Hematopoietic multipotent progenitor cell treated with erythropoietin and hydrocortisone succinate and interleukin-3 and kit ligand, for 6 days (in vitro differentiated cells): Measurements from ENCODE around the gene CCDC194.

Source experiments
- DNase-seq: peaks from one replicate; pipeline ENCODE4 v3.0.0-alpha.2; 2015

CCDC194 gene

GRCh38 chr19:17393914-17394313, at the start of gene CCDC194:
Gene CCDC194 (minus strand): TSS chr19:17394196. CDS start chr19:17394158, 38 bp downstream.
- no peak for DNase-seq

DNA sequence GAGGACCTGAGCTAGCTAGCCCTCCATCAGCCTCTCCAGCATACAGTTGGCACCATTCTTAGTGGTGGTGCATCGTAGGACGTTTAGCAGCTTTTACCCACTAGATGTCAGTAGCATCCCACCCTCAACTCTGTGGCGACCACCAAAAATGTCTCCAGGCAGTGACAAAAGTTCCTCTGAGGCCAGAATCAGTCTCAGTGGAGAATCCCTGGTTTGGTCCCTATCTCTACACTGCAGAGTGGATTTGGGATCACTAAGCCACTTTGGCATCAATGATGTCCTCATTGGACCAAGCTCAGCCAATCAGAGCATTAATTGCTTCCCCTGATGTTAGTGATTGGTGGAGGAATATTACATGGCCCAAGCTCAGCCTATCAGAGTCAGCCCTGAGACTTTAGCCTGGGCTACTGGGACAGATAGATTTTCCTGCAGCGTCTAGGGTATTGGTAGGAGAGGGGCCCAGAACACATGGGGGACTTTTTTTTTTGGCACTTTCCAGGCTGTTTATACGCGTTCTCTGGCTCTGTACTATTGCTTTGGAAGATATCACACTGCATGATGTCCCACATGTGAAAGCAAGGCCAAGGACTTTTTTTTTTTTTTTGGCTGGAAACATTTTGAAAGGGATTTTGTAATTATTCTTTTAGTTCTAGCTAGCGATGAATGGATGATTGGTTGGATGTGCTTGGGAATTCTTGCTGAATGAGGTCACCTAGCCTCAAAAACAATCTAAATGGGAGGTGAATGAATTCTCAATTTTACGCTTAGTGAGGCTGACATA, 47.4 kb upstream of the CCDC194 start:
- DNase-seq, result peak; percentile 65

- no peak for DNase-seq
Observed at GRCh38 chr19:17436874-17437267, 42.9 kb upstream of the CCDC194 start.

DNA sequence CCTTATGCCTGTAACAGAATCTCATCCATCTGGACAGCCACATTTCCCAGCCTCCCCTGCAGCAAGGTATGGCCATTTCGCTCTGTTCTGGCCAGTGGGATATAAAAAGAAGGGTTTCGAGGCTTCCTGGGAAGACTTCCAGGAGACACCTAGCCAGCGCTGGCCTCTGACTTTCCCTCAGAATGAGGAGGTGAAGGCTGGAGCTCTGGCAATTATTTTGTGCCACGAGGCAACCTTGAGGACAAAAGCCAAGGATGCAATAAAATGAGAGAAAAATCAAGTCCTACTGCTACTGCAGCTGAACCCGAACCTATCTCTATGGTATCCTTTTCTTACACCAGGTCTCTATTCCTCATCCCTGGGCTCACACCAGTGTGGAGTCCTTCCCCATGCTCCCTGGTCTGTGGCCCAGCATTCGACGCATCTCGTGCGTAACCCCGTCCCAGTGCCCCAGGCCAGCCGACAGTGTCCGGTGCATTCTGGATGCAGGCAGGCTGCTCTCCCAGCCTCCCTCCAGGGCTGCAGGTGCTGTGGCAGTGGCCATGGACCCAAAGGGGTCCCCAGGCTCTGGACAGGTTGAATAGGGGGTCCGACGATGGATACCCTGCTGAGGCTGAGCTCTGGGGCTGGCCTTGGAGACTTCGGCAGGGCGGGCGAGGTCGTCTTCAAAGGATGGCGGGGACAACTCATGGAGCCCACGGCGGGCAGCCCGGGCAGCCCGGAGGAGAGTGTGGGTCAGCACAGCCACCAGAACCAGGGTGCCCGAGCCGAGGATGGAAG, 42.3 kb upstream of the CCDC194 start:
- no peak for DNase-seq

GRCh38 chr19:17435218-17435617, 41.2 kb upstream of the CCDC194 start:
- DNase-seq, result no peak

- DNase-seq, result no peak
Observed at GRCh38 chr19:17431417-17431816, 37.4 kb upstream of the CCDC194 start.

DNA sequence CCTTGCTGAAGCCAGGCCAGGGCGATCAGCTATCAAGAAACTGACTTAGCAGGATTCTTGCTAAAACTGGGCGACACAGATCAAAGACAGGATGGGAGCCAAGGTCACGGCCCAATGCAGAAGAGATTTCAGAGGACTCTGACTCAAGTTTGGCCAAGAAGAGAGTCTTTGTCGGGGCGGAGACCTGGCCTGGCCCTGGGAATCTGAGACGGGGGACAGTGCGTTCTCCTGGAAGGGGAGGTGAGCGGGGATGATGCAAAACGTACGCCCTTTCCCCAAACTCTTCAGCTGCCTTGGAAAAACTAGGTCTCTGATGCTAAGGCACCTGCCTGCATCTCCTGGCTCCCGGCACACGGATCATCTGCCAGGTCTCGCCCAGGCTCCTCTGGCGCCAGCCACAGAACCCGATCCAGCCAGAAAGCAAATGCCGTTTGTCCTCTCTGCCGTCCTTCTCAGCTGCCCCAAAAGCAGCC, 35.7 kb upstream of the CCDC194 start:
- no peak for DNase-seq

GRCh38 chr19:17424743-17425365, 30.9 kb upstream of the CCDC194 start:
- DNase-seq, result peak; percentile 83

GRCh38 chr19:17423429-17424208, 29.6 kb upstream of the CCDC194 start:
- DNase-seq, result no peak

DNA sequence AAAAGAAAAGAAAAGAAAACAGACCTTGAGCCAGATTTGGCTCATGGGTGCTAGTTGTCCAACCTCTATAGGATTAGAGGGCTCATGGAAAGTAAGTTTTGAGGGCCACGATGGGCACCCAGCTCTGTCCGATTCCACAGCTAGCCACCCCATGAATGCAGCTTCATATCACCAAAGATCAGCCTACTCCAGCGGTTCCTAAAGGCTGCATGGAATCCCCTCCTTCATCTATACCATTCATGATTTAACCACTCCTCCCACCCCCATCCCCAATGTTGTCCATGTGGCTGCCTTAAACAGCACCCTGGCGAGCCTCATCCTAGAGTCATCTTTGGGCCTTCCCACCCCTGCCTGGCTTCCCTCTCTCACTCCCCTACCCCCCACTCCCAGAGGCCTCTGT, 27.9 kb upstream of the CCDC194 start:
- no peak for DNase-seq

DNA sequence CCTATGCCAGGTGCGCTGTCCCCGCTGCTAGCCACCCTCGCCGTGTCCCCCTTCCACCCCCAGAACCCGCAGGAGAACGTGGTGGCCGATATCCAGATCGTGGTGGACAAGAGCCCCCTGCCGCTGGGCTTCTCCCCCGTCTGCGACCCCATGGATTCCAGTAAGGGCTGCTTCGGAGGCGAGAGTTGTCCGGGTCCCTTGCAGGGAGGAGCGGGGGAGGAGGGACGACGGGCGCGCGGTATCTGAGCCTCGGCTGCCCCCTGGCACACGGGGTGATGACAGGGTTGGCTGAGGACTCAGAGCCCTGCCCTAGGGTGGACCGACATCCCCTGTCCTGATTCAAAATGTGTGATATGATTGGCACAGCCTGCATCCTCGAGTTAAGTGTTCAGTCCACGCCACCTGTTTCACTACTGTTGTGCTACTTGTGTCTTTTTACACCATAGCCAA, 26.5 kb upstream of the CCDC194 start:
- DNase-seq, result peak; percentile 80

- DNase-seq, result peak; percentile 98
Observed at GRCh38 chr19:17419621-17420474, 25.9 kb upstream of the CCDC194 start, which contains the start of gene MVB12A. Gene MVB12A (plus strand): TSS chr19:17420047. CDS start chr19:17420136, 89 bp downstream.

- no peak for DNase-seq
Observed at GRCh38 chr19:17419154-17419620, 25.2 kb upstream of the CCDC194 start.

- DNase-seq, result no peak
Observed at GRCh38 chr19:17418710-17419109, 24.7 kb upstream of the CCDC194 start.

DNA sequence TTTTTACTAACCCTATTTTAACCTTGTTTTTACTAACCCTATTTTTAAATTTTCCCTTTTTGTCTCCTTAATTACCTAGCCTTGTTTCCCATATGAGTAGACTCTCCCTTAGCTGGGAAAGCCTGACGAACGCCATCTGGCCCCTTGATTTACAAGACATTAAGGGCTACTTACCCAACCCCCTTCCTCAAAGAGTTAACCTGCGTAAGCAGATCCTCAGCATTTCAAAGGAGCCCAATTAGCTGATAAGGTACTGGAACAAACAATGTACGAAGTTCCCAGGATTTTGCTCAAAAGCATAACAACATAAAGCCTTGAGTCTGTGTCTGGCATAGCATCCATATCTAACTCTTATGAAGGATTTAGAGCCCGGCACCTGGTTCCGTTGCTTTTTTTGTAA, 21.1 kb upstream of the CCDC194 start:
- DNase-seq, result no peak

DNA sequence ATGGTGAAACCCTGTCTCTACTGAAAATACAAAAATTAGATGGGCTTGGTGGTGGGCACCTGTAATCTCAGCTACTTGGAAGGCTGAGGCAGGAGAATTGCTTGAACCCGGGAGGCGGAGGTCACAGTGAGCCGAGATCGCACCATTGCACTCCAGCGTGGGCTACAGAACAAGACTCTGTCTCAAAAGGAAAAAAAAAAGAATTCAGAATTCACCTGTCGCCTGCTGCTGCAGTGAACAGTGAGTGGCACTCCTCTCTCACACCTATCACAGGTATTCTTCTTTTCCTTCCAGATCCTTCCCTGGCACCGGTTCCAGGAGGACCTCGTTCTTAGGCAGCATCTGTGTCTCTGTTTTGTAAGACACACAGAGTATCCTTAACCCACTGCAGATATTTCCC, 20.1 kb upstream of the CCDC194 start:
- no peak for DNase-seq

GRCh38 chr19:17411801-17412200, 17.8 kb upstream of the CCDC194 start:
- DNase-seq, result no peak

- no peak for DNase-seq
Observed at GRCh38 chr19:17409990-17410389, 16.0 kb upstream of the CCDC194 start.

DNA sequence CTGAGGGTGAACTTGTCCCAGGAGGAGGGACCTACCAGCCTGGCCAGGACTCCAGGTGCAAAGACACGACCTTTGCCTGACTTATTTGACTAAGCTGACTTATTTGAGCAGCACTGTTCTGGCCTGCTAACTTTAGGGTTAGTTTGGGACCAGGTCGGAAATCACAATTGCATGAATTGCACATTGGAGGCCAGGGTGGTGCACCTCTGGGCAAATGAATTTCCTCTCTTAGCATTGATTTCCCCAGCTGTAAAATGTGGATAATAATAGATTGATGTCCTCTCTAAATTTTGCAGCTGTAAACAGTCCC, 12.8 kb upstream of the CCDC194 start:
- DNase-seq, result no peak

GRCh38 chr19:17406046-17406886, 12.3 kb upstream of the CCDC194 start:
- DNase-seq, result peak; percentile 80
